Measurements from ENCODE around the gene PHTF1.
A peak's percentile ranks its signal among the peaks of the same experiment; 100 is the strongest.
"Not testable (repeated sequence)": the region's sequence is repeated elsewhere in the genome, so short reads cannot be mapped to it uniquely, and the experiment has no call there.

PHTF1 gene

GRCh38 chr1:113718621-113719020 lies 40.7 kb downstream of the PHTF1 start:
- not testable (repeated sequence) for H3K18ac ChIP-seq (ENCODE audit: low read length); H3K4me3 ChIP-seq (ENCODE audit: low read length in 2 of 2); H3K79me1 ChIP-seq (ENCODE audit: low read depth, low read length); H3K23ac ChIP-seq (ENCODE audit: low read depth, low read length, poor library complexity); H2AK5ac ChIP-seq (ENCODE audit: low read depth, low read length); DNase-seq (ENCODE audit: low spot score); H2BK5ac ChIP-seq (ENCODE audit: low read length); H3K27ac ChIP-seq (replicated peaks; ENCODE audit: low read length); H3K4me2 ChIP-seq (ENCODE audit: insufficient read depth, low read length, poor library complexity, severe bottlenecking); H2BK15ac ChIP-seq (ENCODE audit: low read length); H3K4ac ChIP-seq (ENCODE audit: low read length); H2BK120ac ChIP-seq (ENCODE audit: low read depth, low read length); H3K9ac ChIP-seq (ENCODE audit: low read depth, low read length, poor library complexity); H3K27me3 ChIP-seq (ENCODE audit: control insufficient read depth in 3 of 3, insufficient read depth in 3 of 3, low read depth in 1 of 3, low read length in 3 of 3); H4K8ac ChIP-seq (ENCODE audit: low read depth, low read length); H3K4me1 ChIP-seq (ENCODE audit: control insufficient read depth in 2 of 2, insufficient read depth in 1 of 2, low read depth in 1 of 2, low read length in 2 of 2); H4K91ac ChIP-seq (ENCODE audit: low read depth, low read length, poor library complexity); H2AFZ ChIP-seq (ENCODE audit: low read length); H2BK12ac ChIP-seq (ENCODE audit: low read length); H3K14ac ChIP-seq (ENCODE audit: low read length)
- Histone ChIP-seq H3K36me3 (replicated peaks in 1 of 2; ENCODE audit: control insufficient read depth in 2 of 2, insufficient read depth in 2 of 2, low read length in 2 of 2) (peaks cover 20 to 77% of the 10 kb centered on the region in 2 donors), H3K9me3 (replicated peaks in 1 of 2; ENCODE audit: control insufficient read depth in 2 of 2, insufficient read depth in 1 of 2, low read depth in 1 of 2, low read length in 2 of 2) (peaks cover 10 to 53% of the 10 kb centered on the region in 2 donors)
- WGBS, 2 donors (ENCODE audit: extremely low coverage in 2 of 2, insufficient read length in 2 of 2, insufficient replicate concordance in 1 of 2): no CpG with 5 or more reads among the region's 5 CpGs

GRCh38 chr1:113717506-113717905 lies 41.8 kb downstream of the PHTF1 start:
- H3K4me3 ChIP-seq (ENCODE audit: low read length in 2 of 2); H3K9ac ChIP-seq (ENCODE audit: low read depth, low read length, poor library complexity); H2AK5ac ChIP-seq (ENCODE audit: low read depth, low read length); H2BK5ac ChIP-seq (ENCODE audit: low read length); H3K14ac ChIP-seq (ENCODE audit: low read length); H2BK120ac ChIP-seq (ENCODE audit: low read depth, low read length); H3K79me1 ChIP-seq (ENCODE audit: low read depth, low read length); DNase-seq (ENCODE audit: low spot score); H3K23ac ChIP-seq (ENCODE audit: low read depth, low read length, poor library complexity); H3K27ac ChIP-seq (replicated peaks; ENCODE audit: low read length); H3K27me3 ChIP-seq (ENCODE audit: control insufficient read depth in 3 of 3, insufficient read depth in 3 of 3, low read depth in 1 of 3, low read length in 3 of 3); H2AFZ ChIP-seq (ENCODE audit: low read length); H3K18ac ChIP-seq (ENCODE audit: low read length); H4K91ac ChIP-seq (ENCODE audit: low read depth, low read length, poor library complexity); H3K4me1 ChIP-seq (ENCODE audit: control insufficient read depth in 2 of 2, insufficient read depth in 1 of 2, low read depth in 1 of 2, low read length in 2 of 2); H3K4me2 ChIP-seq (ENCODE audit: insufficient read depth, low read length, poor library complexity, severe bottlenecking); H2BK15ac ChIP-seq (ENCODE audit: low read length); H2BK12ac ChIP-seq (ENCODE audit: low read length); H4K8ac ChIP-seq (ENCODE audit: low read depth, low read length); H3K4ac ChIP-seq (ENCODE audit: low read length): not testable (repeated sequence)
- Histone ChIP-seq H3K36me3 (replicated peaks in 1 of 2; ENCODE audit: control insufficient read depth in 2 of 2, insufficient read depth in 2 of 2, low read length in 2 of 2) (peaks cover 21 to 77% of the 10 kb centered on the region in 2 donors), H3K9me3 (replicated peaks in 1 of 2; ENCODE audit: control insufficient read depth in 2 of 2, insufficient read depth in 1 of 2, low read depth in 1 of 2, low read length in 2 of 2) (peaks cover 10 to 53% of the 10 kb centered on the region in 2 donors)
- WGBS, 2 donors (ENCODE audit: extremely low coverage in 2 of 2, insufficient read length in 2 of 2, insufficient replicate concordance in 1 of 2): no CpG with 5 or more reads among the region's 6 CpGs

- Histone ChIP-seq H2BK15ac (ENCODE audit: low read length) (no peak overlapping the region), H2AK5ac (ENCODE audit: low read depth, low read length) (no peak overlapping the region), H3K27ac (replicated peaks; ENCODE audit: low read length) (no peak overlapping the region), H3K4me3 (ENCODE audit: low read length in 2 of 2) (no peak overlapping the region), H3K4me1 (ENCODE audit: control insufficient read depth in 2 of 2, insufficient read depth in 1 of 2, low read depth in 1 of 2, low read length in 2 of 2) (no peaks in the 10 kb centered on the region), H3K9ac (ENCODE audit: low read depth, low read length, poor library complexity) (peak overlapping the region; percentile 57), H2BK5ac (ENCODE audit: low read length) (no peak overlapping the region), H3K36me3 (replicated peaks in 1 of 2; ENCODE audit: control insufficient read depth in 2 of 2, insufficient read depth in 2 of 2, low read length in 2 of 2) (peaks cover 19 to 83% of the 10 kb centered on the region in 2 donors), H3K27me3 (ENCODE audit: control insufficient read depth in 3 of 3, insufficient read depth in 3 of 3, low read depth in 1 of 3, low read length in 3 of 3) (no peaks in the 10 kb centered on the region), H3K4me2 (ENCODE audit: insufficient read depth, low read length, poor library complexity, severe bottlenecking) (no peak overlapping the region), H2BK120ac (ENCODE audit: low read depth, low read length) (no peak overlapping the region), H4K8ac (ENCODE audit: low read depth, low read length) (no peak overlapping the region), H3K4ac (ENCODE audit: low read length) (no peak overlapping the region), H2AFZ (ENCODE audit: low read length) (no peak overlapping the region), H3K9me3 (replicated peaks in 1 of 2; ENCODE audit: control insufficient read depth in 2 of 2, insufficient read depth in 1 of 2, low read depth in 1 of 2, low read length in 2 of 2) (peaks cover 5 to 35% of the 10 kb centered on the region in 2 donors), H2BK12ac (ENCODE audit: low read length) (no peak overlapping the region), H3K14ac (ENCODE audit: low read length) (no peak overlapping the region), H3K23ac (ENCODE audit: low read depth, low read length, poor library complexity) (no peak overlapping the region), H4K91ac (ENCODE audit: low read depth, low read length, poor library complexity) (no peak overlapping the region), H3K79me1 (ENCODE audit: low read depth, low read length) (no peaks in the 10 kb centered on the region), H3K18ac (ENCODE audit: low read length) (no peak overlapping the region)
- WGBS, 2 donors (ENCODE audit: extremely low coverage in 2 of 2, insufficient read length in 2 of 2, insufficient replicate concordance in 1 of 2): no CpG with 5 or more reads among the region's 3 CpGs
- no peak for DNase-seq (ENCODE audit: low spot score)
Measured at GRCh38 chr1:113714606-113715269, 44.5 kb downstream of the PHTF1 start.

DNA sequence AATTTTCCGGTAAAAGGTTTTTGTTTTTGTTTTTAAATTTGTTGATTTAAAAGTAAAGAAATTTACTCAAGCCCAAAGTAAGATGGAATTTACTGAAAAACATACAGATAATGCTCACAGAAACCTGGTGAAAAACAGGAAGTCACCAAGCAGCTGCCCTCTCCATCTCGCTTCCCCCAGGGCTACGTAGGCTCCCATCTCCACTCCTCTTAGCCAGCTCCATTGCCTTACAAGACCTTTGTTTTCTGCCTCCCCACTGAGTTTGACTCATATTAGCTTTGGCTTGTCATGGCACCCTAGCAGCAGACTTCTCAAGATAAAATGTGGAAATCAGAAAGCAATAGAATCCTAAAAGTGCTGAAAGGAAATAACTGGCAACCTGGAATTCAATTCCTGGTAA lies 57.9 kb downstream of the PHTF1 start:
- Histone ChIP-seq H3K4me3 (ENCODE audit: low read length in 2 of 2) (no peak overlapping the region), H2BK5ac (ENCODE audit: low read length) (no peak overlapping the region), H3K27me3 (ENCODE audit: control insufficient read depth in 3 of 3, insufficient read depth in 3 of 3, low read depth in 1 of 3, low read length in 3 of 3) (no peaks in the 10 kb centered on the region), H2AK5ac (ENCODE audit: low read depth, low read length) (no peak overlapping the region), H3K9me3 (replicated peaks in 1 of 2; ENCODE audit: control insufficient read depth in 2 of 2, insufficient read depth in 1 of 2, low read depth in 1 of 2, low read length in 2 of 2) (no peaks in the 10 kb centered on the region), H3K79me1 (ENCODE audit: low read depth, low read length) (no peaks in the 10 kb centered on the region), H2BK120ac (ENCODE audit: low read depth, low read length) (no peak overlapping the region), H4K8ac (ENCODE audit: low read depth, low read length) (no peak overlapping the region), H2BK15ac (ENCODE audit: low read length) (no peak overlapping the region), H3K23ac (ENCODE audit: low read depth, low read length, poor library complexity) (no peak overlapping the region), H3K36me3 (replicated peaks in 1 of 2; ENCODE audit: control insufficient read depth in 2 of 2, insufficient read depth in 2 of 2, low read length in 2 of 2) (peaks cover 15 to 97% of the 10 kb centered on the region in 2 donors), H3K14ac (ENCODE audit: low read length) (no peak overlapping the region), H3K4me2 (ENCODE audit: insufficient read depth, low read length, poor library complexity, severe bottlenecking) (no peak overlapping the region), H2AFZ (ENCODE audit: low read length) (no peak overlapping the region), H3K4me1 (ENCODE audit: control insufficient read depth in 2 of 2, insufficient read depth in 1 of 2, low read depth in 1 of 2, low read length in 2 of 2) (no peaks in the 10 kb centered on the region), H3K4ac (ENCODE audit: low read length) (no peak overlapping the region), H3K27ac (replicated peaks; ENCODE audit: low read length) (no peak overlapping the region), H3K9ac (ENCODE audit: low read depth, low read length, poor library complexity) (no peak overlapping the region), H4K91ac (ENCODE audit: low read depth, low read length, poor library complexity) (no peak overlapping the region), H3K18ac (ENCODE audit: low read length) (no peak overlapping the region), H2BK12ac (ENCODE audit: low read length) (no peak overlapping the region)
- WGBS, 2 donors (ENCODE audit: extremely low coverage in 2 of 2, insufficient read length in 2 of 2, insufficient replicate concordance in 1 of 2): no CpG with 5 or more reads among the region's 3 CpGs
- no peak for DNase-seq (ENCODE audit: low spot score)

All from neuronal stem cell (in vitro differentiated cells).